Psoas muscle (tissue), 8 donors: ENCODE results near the gene DOK7. TPM values are rescaled to one million over a fixed set of nuclear protein-coding genes. Genes with fewer than 3 reads are reported as not detected.

Source experiments
- ATAC-seq, 4 donors: fragments of 200-7000 bp; cut with Tn5 transposase; one replicate each; pipeline ENCODE4 v1.9.1; 2020; ENCODE audit warnings: moderate library complexity in 3 of 4, mild to moderate bottlenecking in 2 of 4
- DNase-seq, 2 donors: peaks; one replicate each; pipeline ENCODE4 v3.0.0-alpha.2; 2020
- H3K27ac ChIP-seq: fragments of 200-600 bp; one replicate; pipeline ENCODE4 v1.8.0; 2022
- H3K27me3 ChIP-seq, 3 donors: fragments of 200-600 bp in 1 of 3; one replicate each; pipeline versions ENCODE4 v1.6.1 to v1.8.0; 2013 to 2022; ENCODE audit warnings: low read length in 2 of 3, mild to moderate bottlenecking in 2 of 3, moderate library complexity in 1 of 3; ENCODE audit not compliant: insufficient read depth in 3 of 3
- H3K36me3 ChIP-seq, 2 donors: fragments of 200-600 bp in 1 of 2; one replicate each; pipeline versions ENCODE4 v1.6.1 to v1.8.0; 2013 to 2022; ENCODE audit warnings: low read depth in 1 of 2, mild to moderate bottlenecking in 1 of 2, moderate library complexity in 1 of 2; ENCODE audit not compliant: insufficient read depth in 1 of 2
- H3K4me1 ChIP-seq: fragments of 200-600 bp; one replicate; pipeline ENCODE4 v1.8.0; 2022
- H3K4me3 ChIP-seq: fragments of 200-600 bp; one replicate; pipeline ENCODE4 v1.8.0; 2022; ENCODE audit warnings: mild to moderate bottlenecking
- H3K9me3 ChIP-seq: fragments of 200-600 bp; one replicate; pipeline ENCODE4 v1.8.0; 2022
- CTCF ChIP-seq: fragments of 200-600 bp; IDR thresholded peaks from one replicate; pipeline ENCODE4 v1.8.0; 2022; ENCODE audit warnings: antibody characterized with exemption
- WGBS, 3 donors: extraction: QIAGEN DNeasy Blood & Tissue Kit; methylation state at CpG; one replicate each; pipeline versions ENCODE4 v1.1.6 to v1.1.7; 2013; 5-methylcytosine and 5-hydroxymethylcytosine counted together
- intact Hi-C, 2 donors: fragments of 100-400 bp; cut with DNase I; formaldehyde crosslinking; loops; one replicate each; pipeline versions ENCODE4 v1.11.0 to v1.14.2; 2022
- polyA plus RNA-seq, 3 donors: library from polyadenylated mRNA; stranded (reverse); fragments of 200-250 nt; gene quantifications; one replicate each; pipeline ENCODE4 v1.2.3, GENCODE V29; 2013
- total RNA-seq, 4 donors: library from RNA; stranded (reverse); fragmentation: NEBNext Ultra II Directional in 2 of 4; extraction: Animal tissue kit (Norgen Biotek cat#: 25700) in 2 of 4; gene quantifications; one replicate each; pipeline versions ENCODE4 v1.2.1 to v1.2.4, GENCODE V29; 2021 to 2023
- donor health status: healthy with polysubstance abuse.
- donor health status: DM: no; HTN: no; CAD: no; lungs with moderate emphysema.
- donor health status: Bipolar disorder and iron deficiency.
- donor health status: healthy.
- donor health status: DM: yes; HTN: yes; CAD: no.
- donor health status: DM: no; HTN: no; CAD: no.
- donor health status: DM: no; HTN: no; CAD: no.
- donor health status: DM: yes; HTN: yes; CAD: no.

The DOK7 gene
- total and polyA plus RNA-seq, 7 donors: 3.4 to 48.6 (median 21.5) TPM

GRCh38 chr4:3433138-3433869 lies 29.8 kb upstream of the DOK7 start:
- H3K36me3 ChIP-seq: peaks cover 0 to 38% of the 10 kb centered on the region in 2 donors
- no peaks in the 10 kb centered on the region for H3K9me3 ChIP-seq
- no peak overlapping the region for H3K27ac ChIP-seq
- DNase-seq (no peak), ATAC-seq (no peak)
- no peaks in the 10 kb centered on the region for H3K27me3 ChIP-seq
- 93% methylated on average over 29 to 32 of the region's 32 CpGs for WGBS, 3 donors
- H3K4me1 ChIP-seq: peaks cover 8% of the 10 kb centered on the region
- intact Hi-C loops: no loop called here
- no peak for TF ChIP-seq CTCF
- H3K4me3 ChIP-seq: no peak overlapping the region

GRCh38 chr4:3434881-3435685 lies 28.0 kb upstream of the DOK7 start:
- ATAC-seq (no peak), DNase-seq (peak; percentile 8 to 54)
- Histone ChIP-seq H3K4me1 (peaks cover 8% of the 10 kb centered on the region), H3K4me3 (no peak overlapping the region), H3K36me3 (peaks cover 0 to 21% of the 10 kb centered on the region in 2 donors), H3K27me3 (no peaks in the 10 kb centered on the region), H3K27ac (no peak overlapping the region), H3K9me3 (no peaks in the 10 kb centered on the region)
- WGBS, 3 donors: 76 to 78% (median 77%) methylated on average over 15 to 16 of the region's 16 CpGs
- intact Hi-C loops: no loop called here
- no peak for TF ChIP-seq CTCF

- DNase-seq: no peak
- H3K36me3 ChIP-seq: peaks cover 0 to 15% of the 10 kb centered on the region in 2 donors
- no peaks in the 10 kb centered on the region for H3K9me3 ChIP-seq
Measured at GRCh38 chr4:3435686-3435956, 27.5 kb upstream of the DOK7 start.

GRCh38 chr4:3436048-3436797 lies 26.9 kb upstream of the DOK7 start:
- Histone ChIP-seq H3K9me3 (no peaks in the 10 kb centered on the region), H3K4me1 (peaks cover 8% of the 10 kb centered on the region), H3K4me3 (no peak overlapping the region), H3K27me3 (no peaks in the 10 kb centered on the region), H3K27ac (peak overlapping the region; percentile 69), H3K36me3 (peaks cover 0 to 10% of the 10 kb centered on the region in 2 donors)
- intact Hi-C loops: no loop called here
- 79 to 82% (median 81%) methylated on average over 20 to 22 of the region's 22 CpGs for WGBS, 3 donors
- DNase-seq: peak in 1 of 2 donors; percentile 50
- ATAC-seq: peak in 3 of 4 donors; percentile 10 to 13 (median 11)
- TF ChIP-seq CTCF: no peak

More at GRCh38 chr4:3435686-3435956, 27.5 kb upstream of the DOK7 start:
- TF ChIP-seq CTCF: no peak
- no peak for ATAC-seq
- Histone ChIP-seq H3K4me3 (no peak overlapping the region), H3K27ac (no peak overlapping the region), H3K27me3 (no peaks in the 10 kb centered on the region), H3K4me1 (peaks cover 8% of the 10 kb centered on the region)
- 76 to 78% (median 78%) methylated on average over 4 of the region's 4 CpGs for WGBS, 3 donors
- intact Hi-C loops: no loop called here
